Choroid plexus epithelial cell (primary cell): ENCODE data around the gene TNNT2.

ENCODE experiments used
- DNase-seq: peaks from one replicate; pipeline ENCODE4 v3.0.0-alpha.2; 2010; ENCODE audit warnings: low read depth
- H3K4me3 ChIP-seq: 2 replicates; pipeline ENCODE4 v1.5.1; 2011; ENCODE audit warnings: low read depth, mild to moderate bottlenecking, control low read depth, low read length, moderate library complexity
- TF ChIP-seq, protein P1 (sequence below): conservative IDR thresholded peaks from 2 replicates; pipeline ENCODE4 v1.5.1; 2011; ENCODE audit warnings: low read depth, mild to moderate bottlenecking, control low read depth, inconsistent platforms, low read length, moderate library complexity

Gene TNNT2

DNA sequence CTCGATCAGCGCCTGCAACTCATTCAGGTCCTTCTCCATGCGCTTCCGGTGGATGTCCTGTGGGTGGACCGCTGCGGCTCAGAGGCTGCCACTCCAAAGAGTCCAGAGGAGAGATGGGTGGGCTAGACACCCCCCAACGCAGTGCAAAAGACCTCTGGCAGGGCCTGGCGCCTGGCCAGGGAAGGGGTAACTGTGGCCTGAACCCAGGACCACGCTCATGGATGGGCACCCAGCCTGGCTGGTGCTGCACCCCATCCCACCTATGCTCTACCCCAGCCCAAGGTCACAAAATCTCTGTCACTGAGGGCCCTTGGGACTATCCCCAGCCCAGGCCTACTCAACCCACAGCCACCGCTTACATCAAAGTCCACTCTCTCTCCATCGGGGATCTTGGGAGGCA is 12.2 kb downstream of the TNNT2 start:
- H3K4me3 ChIP-seq: no peak overlapping the region
- no peak for DNase-seq
- TF ChIP-seq, protein P1, sequence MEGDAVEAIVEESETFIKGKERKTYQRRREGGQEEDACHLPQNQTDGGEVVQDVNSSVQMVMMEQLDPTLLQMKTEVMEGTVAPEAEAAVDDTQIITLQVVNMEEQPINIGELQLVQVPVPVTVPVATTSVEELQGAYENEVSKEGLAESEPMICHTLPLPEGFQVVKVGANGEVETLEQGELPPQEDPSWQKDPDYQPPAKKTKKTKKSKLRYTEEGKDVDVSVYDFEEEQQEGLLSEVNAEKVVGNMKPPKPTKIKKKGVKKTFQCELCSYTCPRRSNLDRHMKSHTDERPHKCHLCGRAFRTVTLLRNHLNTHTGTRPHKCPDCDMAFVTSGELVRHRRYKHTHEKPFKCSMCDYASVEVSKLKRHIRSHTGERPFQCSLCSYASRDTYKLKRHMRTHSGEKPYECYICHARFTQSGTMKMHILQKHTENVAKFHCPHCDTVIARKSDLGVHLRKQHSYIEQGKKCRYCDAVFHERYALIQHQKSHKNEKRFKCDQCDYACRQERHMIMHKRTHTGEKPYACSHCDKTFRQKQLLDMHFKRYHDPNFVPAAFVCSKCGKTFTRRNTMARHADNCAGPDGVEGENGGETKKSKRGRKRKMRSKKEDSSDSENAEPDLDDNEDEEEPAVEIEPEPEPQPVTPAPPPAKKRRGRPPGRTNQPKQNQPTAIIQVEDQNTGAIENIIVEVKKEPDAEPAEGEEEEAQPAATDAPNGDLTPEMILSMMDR: no peak

DNA sequence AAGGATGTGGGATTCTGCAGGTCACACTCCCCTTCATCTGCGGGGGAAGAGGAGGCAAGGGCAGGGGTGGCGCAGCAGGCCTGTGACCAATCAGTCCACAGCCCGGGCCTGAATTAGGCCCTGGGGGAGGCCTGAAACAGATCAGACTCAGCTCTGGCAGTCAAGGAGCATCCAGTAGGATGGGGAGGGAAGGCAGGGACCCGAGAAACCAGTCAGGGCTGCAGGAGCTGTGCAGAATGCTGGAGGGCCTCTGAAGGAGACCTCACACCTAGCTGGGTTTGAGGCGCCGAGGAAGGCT is 12.7 kb downstream of the TNNT2 start:
- no peak overlapping the region for H3K4me3 ChIP-seq
- TF ChIP-seq, protein P1: no peak
- no peak for DNase-seq

DNA sequence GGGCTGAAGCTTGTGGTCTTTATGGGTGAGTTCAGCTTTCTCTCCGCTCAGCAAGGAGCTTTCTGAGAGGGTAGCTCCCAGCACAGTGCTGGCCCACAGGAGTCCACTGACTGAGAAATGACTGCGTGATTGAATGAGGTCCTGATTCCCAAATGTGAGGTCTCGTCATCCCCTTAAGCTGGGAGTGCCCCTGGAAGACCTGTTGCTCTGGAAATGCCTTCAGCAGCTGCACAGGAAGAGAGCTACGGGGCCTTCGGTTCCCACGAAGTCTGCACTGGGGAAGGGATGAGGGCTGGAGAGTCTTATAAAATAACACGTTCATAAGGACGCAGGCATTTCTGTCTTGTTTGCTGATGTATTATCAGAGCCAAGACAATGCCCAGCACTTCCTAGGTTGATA is 14.0 kb downstream of the TNNT2 start:
- no peak for DNase-seq
- H3K4me3 ChIP-seq: no peak overlapping the region
- TF ChIP-seq, protein P1: no peak

DNA sequence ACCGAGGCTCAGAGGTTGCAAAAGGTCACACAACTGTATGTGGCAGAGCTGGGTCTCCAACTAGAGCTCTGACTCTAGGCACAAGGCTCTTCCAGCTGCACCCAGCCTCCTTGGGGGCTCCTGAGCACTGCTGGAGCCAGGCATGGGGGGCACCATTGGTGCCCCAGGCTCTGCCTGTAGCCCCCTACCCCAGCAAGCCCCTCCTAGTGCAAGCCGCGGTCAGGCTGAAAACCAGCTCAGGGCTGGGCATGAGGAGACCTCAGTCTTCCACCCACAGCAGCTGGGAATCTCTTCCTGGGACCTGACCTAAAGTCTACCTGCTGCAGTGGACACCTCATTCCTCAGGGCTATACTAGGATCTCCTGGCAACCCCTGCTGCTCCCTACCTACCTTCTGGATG is 14.6 kb downstream of the TNNT2 start:
- TF ChIP-seq, protein P1: no peak
- DNase-seq: no peak
- no peak overlapping the region for H3K4me3 ChIP-seq

DNA sequence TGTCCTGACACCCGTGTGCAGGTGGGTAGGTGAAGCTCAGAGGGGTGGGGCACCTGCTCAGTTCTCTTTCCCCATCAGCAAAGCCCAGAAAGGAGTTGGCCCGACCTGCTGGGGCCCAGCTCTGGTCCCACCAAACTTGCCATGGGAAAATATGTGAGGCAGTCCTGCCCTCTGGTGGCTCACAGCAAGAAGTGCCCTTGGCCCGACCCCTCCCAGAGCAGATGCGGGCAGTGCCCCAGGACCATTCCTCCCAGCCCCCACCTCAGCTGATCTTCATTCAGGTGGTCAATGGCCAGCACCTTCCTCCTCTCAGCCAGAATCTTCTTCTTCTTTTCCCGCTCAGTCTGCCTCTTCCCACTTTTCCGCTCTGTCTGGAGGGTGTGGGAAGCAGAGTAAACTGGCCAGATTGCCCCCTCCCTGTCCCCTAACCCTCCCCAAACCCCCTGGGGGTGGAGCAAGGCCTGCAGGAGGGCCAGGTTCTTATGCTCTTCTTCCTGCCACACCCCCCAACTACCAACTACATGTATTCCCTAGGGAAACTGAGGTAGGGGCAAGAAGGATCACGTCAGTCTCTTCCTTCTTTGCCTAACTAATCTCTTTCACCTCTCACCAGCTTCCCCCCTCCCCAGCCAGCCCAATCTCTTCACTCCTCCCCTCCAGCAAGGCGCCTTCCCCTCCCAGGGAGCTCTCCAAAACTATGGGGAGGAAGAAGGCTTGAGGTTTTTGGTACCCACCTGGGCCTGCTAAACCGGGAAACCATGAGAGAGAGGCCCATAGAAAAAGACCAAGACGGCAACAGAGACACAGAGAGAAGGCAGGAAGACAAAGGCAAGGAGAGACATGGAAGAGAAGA is 15.6 kb downstream of the TNNT2 start:
- no peak overlapping the region for H3K4me3 ChIP-seq
- TF ChIP-seq, protein P1: peak; percentile 83
- peak; percentile 54 for DNase-seq

DNA sequence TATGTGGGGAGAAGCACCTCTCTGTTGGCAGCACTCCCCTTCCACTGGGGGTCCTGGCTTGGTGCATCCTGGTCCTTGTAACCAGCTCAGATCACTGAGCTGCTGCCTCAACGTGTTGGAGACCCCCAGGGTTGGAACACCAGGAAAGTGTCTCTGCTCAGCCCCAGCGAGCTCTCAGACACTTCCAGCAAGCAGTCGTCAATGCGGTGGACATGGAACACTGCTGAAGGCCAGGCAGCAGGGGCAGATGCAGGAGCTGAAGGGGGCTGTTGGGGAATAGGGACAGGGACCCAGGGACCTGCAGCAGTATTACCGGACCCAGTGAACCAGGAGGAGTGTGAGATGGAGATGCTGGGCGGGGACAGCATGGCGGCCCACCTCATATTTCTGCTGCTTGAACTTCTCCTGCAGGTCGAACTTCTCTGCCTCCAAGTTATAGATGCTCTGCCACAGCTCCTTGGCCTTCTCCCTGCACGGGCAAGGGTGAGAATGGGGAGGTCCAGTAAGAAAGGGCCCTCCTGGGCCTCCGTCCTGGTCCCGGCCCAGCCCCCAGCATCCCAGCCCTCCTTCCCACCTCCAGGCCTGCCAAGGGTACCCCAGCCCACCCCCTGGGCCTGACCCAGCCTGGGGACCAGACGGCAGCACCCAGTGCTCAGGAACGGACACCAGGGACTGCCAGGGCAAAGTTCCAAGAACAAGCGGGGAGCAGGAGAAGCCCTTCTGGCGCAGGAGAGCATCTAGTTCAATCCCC is 16.4 kb downstream of the TNNT2 start:
- TF ChIP-seq, protein P1: no peak
- no peak overlapping the region for H3K4me3 ChIP-seq
- no peak for DNase-seq
